GM21515 (cell line): ENCODE data around the gene TAF7L.
"Not testable (repeated sequence)": the region's sequence is repeated elsewhere in the genome, so short reads cannot be mapped to it uniquely, and the experiment has no call there.

Source experiments
- ATAC-seq: cut with Tn5 transposase; IDR thresholded peaks from one replicate; pipeline ENCODE4 v1.9.1; 2021; ENCODE audit not compliant: unreplicated experiment

Gene TAF7L, protein sequence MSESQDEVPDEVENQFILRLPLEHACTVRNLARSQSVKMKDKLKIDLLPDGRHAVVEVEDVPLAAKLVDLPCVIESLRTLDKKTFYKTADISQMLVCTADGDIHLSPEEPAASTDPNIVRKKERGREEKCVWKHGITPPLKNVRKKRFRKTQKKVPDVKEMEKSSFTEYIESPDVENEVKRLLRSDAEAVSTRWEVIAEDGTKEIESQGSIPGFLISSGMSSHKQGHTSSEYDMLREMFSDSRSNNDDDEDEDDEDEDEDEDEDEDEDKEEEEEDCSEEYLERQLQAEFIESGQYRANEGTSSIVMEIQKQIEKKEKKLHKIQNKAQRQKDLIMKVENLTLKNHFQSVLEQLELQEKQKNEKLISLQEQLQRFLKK

DNA sequence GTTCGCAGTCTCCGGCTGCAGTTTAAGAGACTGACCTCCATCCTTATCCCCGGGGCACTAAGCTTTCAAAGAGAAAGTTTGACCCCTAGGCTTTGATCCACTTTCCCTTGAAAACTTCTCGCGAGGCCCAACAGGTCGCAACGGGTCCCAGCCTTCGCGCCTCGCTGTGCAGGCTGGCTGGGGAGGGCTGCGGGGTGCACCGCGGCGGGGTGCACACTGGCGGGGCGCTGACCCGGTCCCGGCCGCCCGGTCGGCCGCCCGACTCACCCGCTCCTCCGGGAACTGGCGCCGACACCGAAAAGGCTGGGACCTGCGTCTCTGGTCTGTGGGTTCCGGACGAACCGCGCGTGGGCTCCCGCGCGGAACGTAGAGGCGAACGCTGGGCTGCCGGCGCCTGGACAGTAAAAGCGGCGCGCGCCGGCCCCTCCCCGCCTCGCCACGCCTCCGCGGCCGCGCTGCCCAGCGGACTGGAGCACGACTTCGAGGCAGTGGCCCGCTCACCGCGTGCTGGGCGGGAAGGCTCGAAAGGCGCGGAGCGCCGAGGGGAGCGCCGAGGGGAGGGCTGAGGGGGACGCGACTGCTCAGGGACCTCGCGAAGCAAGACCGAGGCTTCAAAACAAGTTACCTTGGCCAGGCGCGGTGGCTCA, at the start of gene TAF7L:
TSS of gene TAF7L (minus strand) at position 378 of the 647 bp plus-strand sequence. CDS start 3,791 bp downstream, outside the sequence.
- no peak for ATAC-seq

DNA sequence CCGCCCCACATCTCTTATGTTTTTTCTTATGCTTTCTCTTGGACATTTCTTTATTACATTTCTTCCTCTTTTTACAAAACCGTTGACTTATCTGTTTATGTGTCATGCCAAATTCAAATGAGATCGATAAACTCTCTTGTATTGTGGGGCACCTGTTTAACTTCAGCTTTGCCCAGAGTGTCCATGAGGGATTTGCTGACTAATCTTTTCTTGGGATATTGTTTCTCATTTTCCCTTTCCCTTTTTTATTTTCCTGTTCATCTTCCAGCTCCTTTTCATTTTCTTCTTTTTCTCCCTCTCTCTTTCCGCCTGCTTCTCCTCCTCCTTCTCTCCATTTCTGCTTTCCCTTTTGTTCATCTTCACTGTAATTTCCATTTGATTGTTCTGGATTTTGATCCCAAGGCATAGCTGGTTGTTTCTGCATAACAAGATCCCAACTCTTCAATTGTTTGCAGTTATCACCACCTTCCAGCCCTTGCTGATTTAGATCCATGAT, 46.7 kb upstream of the TAF7L start:
- ATAC-seq = no peak

DNA sequence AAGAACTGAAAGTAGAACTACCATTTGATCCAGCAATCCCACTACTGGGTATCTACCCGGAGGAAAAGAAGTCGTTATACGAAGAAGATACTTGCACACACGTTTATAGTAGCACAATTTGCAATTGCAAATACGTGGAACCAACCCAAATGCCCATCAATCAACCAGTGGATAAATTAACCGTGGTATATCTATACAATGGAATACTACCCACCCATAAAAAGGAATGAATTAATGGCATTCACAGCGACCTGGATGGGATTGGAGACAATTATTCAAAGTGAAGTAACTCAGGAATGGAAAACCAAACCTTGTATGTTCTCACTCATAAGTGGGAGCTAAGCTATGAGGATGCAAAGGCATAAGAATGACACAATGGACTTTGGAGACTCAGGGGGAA, 43.2 kb upstream of the TAF7L start:
- not testable (repeated sequence) for ATAC-seq

DNA sequence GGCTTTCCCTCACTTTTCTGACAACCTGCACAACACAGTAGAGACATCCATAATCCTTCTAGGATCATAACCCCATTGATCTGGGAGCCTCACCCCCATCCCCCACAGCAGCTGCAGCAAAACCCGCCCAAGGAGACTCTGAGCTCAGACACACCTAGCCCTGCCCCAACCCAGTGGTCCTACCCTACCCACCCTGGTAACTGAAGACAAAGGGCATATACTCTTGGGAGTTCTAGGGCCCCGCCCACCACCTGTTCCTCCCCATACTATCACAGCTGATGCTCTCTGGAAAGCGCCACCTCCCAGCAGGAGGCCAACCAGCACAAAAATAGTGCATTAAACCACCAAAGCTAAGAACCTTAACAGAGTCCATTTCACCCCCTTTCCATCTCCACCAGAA, 35.5 kb upstream of the TAF7L start:
- ATAC-seq = not testable (repeated sequence)

DNA sequence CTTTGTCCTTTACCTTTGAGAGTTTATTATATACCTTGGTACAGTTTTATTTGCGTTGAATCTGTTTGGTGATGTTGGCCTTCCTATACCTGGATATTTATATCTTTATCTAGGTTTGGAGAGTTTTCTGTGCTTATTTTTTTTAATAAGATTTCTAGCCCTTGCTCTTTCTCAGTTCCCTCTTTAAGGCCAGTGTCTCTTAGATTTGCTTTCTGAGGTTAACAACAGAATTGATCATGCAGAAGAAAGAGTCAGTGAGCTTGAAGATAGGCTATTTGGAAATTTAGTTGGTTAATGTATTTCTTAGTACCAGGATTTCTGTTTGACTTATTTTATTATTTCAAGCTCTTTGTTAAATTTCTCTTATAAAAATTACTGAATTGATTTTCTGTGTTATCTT, 12.7 kb upstream of the TAF7L start:
- no peak for ATAC-seq

DNA sequence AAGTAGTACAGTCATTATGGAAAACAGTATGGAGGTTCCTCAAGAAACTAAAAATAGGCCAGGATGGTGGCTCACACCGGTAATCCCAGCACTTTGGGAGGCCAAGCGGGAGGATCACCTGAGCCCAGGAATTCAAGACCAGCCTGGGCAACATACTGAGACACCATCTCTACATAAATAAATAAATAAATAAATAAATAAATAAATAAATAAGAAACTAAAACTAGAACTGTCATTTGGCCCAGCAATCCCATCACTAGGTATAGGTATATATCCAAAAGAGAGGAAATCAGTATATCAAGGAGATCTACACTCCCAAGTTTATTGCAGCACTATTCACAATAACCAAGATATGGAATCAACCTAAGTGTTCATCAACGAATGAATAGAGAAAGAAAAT, 4.5 kb upstream of the TAF7L start:
- not testable (repeated sequence) for ATAC-seq

DNA sequence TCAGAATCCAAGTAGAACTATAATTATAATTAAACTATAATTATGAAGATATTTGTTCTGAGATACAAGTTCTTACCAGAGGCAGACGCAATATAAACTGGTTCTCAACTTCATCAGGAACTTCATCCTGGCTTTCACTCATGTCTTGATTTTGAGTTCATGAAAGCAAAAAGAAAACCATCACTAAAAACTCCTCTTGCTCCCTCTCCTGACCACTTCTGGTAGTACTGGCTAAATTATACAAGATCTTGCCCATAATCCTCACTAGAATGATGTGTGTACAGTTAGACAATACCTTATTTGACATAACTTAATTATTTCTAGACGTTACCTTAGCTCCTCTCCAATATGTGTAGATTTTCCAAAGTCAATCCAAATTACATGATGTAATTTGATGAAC, 3.7 kb downstream of the TAF7L start:
- ATAC-seq = no peak

DNA sequence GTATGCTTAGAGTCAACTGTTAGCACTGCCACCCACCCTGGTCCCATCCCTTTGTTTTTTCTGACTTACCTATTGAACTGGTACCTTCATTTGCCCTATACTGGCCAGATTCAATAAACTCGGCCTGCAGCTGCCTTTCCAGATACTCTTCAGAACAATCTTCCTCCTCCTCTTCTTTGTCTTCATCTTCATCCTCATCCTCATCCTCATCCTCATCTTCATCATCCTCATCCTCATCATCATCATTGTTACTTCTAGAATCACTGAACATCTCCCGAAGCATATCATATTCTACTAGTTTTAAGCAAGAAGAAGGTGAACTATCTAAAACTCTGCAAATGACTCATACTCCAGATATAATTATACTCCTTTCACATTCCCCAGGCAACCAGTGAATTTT, 14.9 kb downstream of the TAF7L start:
- no peak for ATAC-seq

DNA sequence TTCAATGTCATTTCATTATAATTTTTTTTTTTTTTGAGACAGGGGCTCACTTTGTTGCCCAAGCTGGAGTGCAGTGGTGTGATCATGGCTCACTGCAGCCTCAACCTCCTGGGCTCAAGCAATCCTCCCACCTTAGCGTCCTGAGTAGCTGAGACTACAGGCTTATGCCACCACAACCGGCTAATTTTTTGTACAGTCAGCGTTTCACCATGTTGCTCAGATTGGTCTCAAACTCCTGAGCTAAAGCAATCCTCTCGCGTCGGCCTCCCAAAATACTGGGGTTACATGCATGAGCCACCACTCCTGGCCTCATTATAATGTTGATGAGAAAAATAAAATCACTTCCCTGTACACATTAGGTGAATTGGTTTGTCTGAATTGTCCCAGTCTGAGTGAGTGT, 16.9 kb downstream of the TAF7L start:
- no peak for ATAC-seq

DNA sequence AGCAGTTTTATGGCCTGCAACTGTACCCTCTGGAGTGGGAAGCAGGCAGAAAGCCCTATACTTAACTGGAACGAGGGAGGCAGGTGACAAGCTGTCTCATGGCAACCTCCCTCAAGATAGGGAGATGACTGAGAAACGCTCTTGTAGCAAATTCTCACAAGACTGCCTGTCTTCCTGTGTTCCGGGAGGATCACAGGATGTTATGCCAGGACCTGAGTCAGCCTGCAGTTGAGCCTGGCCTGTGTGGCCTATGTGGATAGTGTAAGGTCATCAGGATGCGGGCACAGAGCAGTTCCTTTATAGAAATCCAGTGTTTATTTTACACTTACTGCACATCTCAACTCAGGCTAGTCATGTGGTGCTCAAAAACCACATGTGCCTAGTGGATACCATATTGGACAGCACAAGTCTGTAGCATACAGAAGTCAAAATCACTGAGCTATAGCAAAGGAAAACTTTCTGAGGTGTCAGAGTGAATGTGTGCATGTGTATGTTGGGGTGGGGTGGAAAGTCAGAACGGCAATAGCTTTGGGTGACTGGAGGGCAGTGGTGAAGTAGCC, 25.2 kb downstream of the TAF7L start:
- no peak for ATAC-seq

DNA sequence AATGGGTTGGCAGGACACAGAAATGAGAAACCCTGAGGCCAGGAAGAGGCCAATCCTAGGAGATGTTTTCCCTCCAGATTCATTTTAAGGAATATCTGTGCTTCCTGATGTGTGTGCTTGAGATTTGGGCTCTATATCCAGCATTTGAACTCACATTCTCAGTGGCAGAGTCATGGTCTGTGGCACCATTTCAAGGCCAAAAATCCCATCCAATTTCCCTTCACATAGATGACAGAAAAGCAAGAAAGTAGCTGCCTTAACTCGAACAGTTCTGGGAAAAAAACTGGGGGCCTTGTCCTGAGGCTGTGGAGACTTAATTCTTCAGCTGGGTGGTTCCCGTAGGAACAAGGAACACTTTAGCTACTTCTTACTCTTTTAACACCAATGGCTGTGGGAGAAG, 27.4 kb downstream of the TAF7L start:
- no peak for ATAC-seq

DNA sequence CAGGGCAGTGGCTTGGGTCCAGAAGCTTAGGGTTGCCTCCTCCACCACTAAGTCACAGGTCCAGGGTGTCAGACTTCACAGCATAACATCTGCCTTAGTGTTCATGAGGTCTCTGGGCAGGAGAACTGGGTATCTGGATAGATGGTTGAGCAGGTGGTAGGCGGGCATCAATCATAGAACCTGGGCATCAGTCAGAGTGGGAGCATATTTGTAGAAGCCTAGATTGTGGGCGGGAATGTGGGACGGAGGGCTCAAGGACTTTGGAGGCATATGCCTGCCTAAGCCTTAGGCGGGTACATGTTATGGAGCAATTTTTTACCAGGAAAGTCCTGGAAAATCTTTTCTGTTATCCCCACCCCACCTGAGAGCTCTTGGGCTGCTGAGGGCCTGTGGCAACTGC, 28.5 kb downstream of the TAF7L start:
- no peak for ATAC-seq

DNA sequence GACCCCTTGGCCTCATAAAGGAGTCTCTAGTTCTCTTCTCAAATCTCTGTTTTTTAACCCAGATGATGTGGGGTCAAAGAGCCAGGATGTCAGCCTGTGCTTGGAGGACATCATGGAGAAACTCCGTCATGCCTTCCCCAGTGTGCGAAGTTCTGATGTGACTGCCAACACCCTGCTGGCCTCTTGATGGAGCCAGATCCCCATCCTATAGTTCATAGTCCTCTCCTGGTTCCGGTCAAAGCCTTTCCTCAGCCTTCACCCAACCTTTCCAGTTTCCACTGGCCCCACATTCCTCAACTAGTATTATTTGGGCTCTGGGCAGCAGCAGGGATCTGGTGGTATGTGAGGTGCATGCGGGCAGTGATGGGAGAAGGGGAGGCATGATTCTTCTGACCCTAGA, 30.7 kb downstream of the TAF7L start:
- ATAC-seq = no peak

DNA sequence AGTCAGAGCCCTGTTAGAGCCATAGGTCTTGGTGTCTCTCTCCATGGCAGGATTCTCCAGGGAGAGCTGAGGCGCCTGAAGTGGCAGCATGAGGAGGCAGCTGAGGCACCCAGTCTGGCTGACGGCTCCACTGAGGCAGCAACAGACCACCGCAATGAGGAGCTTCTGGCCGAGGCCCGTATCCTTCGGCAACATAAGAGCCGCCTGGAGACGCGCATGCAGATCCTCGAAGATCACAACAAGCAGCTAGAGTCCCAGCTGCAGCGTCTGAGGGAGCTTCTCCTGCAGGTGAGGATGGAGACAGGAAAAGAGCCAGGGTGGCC, 32.9 kb downstream of the TAF7L start:
- no peak for ATAC-seq

DNA sequence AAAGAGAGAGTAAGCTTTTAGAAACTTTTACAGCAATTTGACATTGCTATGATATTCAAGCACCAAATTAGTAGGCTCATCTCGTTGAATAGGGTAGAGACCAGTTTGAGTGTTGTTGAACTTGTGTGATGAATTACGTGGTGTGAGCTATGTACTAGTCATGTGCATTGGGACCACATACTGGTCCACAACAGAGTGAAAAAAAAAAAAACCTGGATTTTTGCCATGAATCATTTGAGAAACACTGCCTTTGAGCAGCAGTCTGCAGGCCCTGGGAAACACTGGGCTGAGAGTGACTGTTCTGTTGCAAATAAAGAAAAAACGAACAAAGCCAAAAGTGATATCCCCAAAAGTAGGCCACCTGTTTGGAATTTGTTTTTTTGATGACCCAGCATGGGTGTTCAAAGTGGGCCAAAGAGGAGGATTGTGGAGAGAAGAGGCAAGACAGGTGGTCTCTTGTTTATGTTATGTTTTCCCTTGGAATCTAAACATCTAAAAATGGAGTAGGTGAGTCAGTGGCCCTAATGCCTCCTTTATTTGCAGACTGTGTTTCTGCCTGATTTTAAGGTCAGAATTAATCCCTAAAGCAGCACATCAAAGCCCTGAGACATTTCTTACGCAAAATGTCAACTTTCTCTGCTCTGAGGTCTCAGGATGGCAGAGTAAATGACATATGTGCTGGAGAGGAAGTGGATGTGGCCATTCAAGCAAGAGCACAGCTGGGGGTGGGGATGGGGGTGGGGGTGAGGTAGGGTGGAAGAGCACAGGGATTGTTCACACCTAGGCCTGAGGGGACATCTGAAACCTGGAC, 33.5 kb downstream of the TAF7L start:
- ATAC-seq = no peak

DNA sequence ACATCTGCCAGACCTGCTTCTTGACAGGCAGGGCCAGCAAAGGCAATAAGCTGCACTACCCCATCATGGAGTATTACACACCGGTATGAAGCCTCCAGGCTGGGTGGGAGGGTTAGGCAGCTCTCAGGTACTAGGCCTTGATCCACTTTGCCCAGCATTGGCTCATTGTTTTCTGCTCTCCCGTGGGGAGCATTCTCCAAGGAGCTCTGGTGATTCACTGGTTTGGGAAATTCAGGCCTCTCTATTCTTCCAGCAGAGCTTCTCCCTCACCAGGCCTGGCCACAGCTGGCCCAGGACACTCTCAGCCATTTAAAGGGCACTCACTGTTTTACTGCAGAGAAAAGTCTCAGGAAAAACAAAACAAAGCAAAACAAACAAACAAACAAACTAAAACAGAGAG, 38.5 kb downstream of the TAF7L start:
- ATAC-seq = no peak

DNA sequence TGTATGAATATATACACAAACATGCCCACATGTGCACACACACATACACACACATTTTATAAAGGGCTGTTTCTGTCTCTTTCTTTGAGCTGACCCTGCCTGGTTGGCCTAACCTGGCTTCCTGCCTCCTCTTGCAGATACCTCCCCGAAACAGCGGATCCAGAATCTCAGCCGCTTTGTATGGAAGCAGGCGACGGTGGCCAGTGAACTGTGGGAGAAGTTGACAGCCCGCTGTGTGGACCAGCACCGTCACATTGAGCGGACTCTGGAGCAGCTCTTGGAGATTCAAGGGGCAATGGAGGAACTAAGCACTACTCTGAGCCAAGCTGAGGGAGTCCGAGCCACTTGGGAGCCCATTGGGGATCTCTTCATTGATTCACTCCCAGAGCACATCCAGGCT, 49.6 kb downstream of the TAF7L start:
- no peak for ATAC-seq

DNA sequence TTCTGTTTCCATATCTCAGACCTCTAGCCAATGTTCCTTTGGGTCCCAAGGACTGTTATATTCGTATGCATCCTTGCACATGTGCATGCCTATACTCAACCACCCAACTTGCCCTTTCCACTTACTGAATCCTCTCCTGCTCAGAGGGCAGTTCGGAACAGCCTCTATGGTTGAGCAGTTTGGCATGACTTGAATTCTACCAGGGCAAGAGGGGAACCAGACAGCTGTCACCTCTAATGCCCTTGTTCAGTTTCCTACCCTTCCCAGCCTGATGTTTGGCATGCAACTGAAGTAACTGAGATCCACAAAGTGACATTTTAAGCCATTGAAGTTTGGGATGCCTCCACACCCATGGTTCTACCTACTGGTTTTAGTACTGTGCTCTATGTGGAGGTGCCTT, 54.1 kb downstream of the TAF7L start:
- no peak for ATAC-seq

DNA sequence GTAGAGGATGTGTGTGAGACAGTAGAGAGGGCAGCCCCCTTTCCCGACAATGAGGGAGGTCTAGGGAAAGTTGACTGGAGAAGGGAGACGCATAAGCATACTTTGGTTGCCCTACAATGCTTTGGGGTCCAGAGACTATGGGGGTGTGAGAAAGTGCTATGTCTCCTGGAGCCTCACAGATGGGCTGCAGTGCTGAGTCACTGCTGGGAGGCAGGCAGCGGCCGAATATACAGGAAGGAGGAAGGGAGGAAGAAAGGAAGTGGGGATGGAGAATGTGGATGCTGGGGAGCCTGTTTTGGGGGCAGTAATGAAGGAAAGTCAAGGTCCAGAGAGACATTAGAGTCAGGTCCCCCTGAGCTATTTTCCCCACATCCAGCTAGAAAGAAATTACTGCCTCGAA, 58.8 kb downstream of the TAF7L start:
- ATAC-seq = no peak

DNA sequence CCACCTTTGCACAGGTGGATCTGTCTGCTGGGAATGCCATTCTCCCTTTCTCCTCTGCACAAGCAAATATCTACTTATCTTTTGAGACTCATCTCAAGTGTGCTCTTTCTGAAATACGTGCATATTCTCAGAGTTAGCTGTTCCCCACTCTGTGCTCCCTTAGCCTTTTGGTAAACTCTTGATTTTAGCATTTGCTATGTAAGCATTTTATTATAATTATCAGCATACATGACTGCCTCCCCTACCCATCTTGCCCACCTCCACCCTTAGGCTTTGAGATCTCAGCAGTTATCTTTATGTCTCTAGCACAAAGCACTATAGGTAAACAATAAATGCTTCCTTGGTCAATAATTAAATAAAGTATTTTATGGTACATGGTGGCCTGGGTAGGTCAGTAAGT, 60.1 kb downstream of the TAF7L start:
- ATAC-seq = no peak

DNA sequence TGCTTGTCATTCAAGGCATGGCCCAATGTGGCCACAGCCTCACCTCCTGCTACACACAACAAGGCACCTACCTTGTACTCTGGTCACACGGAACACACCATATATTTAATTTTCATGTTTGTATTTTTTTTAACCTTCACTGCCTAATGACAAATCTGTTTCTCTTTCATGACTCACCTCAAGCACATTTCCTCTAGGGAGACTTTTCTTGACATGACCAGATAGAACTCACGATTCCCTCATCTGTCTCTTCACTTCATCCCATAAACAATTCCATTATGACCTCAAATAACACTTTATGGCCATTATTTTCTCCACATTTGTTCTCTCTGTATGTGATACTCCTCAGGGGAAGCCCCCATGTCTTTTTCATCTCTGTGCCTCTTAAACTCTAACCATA, 60.5 kb downstream of the TAF7L start:
- no peak for ATAC-seq

DNA sequence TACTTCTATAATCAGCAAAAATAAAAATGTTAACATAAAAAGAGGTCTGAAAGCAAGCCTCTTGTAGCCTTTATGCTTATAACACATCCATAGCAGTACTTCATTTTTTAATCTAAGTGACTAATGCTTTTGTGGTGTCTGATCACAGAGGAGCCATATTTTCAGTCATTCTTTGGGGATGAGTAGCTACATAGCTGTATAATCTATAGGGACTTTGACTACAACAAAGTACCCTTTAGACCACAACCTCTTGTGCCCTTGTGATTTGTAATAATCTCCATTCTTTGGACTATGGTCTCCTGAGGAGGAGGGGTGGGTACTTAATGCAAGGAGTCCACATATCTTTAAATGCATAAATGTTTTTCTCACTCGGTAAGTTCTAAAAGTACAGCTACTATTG, 62.0 kb downstream of the TAF7L start:
- no peak for ATAC-seq
